Measurements from ENCODE around the gene ARFRP1.

GRCh38 chr20:63680857-63681608 is 26.7 kb downstream of the ARFRP1 start:
- TF ChIP-seq SUZ12 (IDR thresholded peaks at IDR 0.05; ENCODE audit: extremely low read depth, insufficient read depth, insufficient read length) (no peak), YY1 (IDR thresholded peaks at IDR 0.05; ENCODE audit: insufficient read depth, insufficient read length) (no peak), ZNF274 (IDR thresholded peaks at IDR 0.05; ENCODE audit: low read depth, low read length) (no peak)
